HEK293 (cell line): ENCODE data around the gene HSPA4.

Source experiments
- CTCF ChIA-PET: fragments of 350-600 bp; formaldehyde crosslinking; extraction: SDS; loops from one replicate; lab custom pipeline; 2021; ENCODE audit warnings: antibody characterized with exemption; lab: Yijun Ruan, JAX
- POLR2A ChIA-PET: fragments of 300-600 bp; formaldehyde crosslinking; extraction: SDS; loops from one replicate; lab custom pipeline; 2020; ENCODE audit warnings: antibody characterized with exemption, inconsistent platforms; lab: Yijun Ruan, JAX
- H3K27ac ChIP-seq: fragments of 200-500 bp; sonication (Bioruptor generic); 2 replicates; pipeline ENCODE4 v1.5.1; 2014; ENCODE audit warnings: low read depth, low read length, control low read depth, inconsistent platforms; ENCODE audit errors: extremely low read depth
- H3K36me3 ChIP-seq, 2 experiments: fragments of 200-500 bp in 1 of 2; sonication (Bioruptor generic) in 1 of 2; 1 replicate in 1 of 2; 2 replicates in 1 of 2; pipeline ENCODE4 v1.5.1; 2014 to 2017; ENCODE audit warnings: inconsistent platforms in 2 of 2, low read length in 2 of 2; ENCODE audit not compliant: control insufficient read depth in 2 of 2, insufficient read depth in 1 of 2
- H3K4me1 ChIP-seq: fragments of 200-500 bp; sonication (Bioruptor generic); 2 replicates; pipeline ENCODE4 v1.5.1; 2014; ENCODE audit warnings: mild to moderate bottlenecking, low read length, inconsistent platforms; ENCODE audit not compliant: control insufficient read depth, insufficient read depth
- H3K4me3 ChIP-seq: 2 replicates; pipeline ENCODE4 v1.5.1; 2011; ENCODE audit warnings: low read depth, mild to moderate bottlenecking, control low read depth, low read length, moderate library complexity
- H3K9me3 ChIP-seq: fragments of 200-500 bp; sonication (Bioruptor generic); 2 replicates; pipeline ENCODE4 v1.5.1; 2014; ENCODE audit warnings: low read depth, low read length, inconsistent platforms; ENCODE audit not compliant: control insufficient read depth, insufficient read depth
- KLF1 ChIP-seq: fragments of 450-650 bp; formaldehyde crosslinking; IDR thresholded peaks from 2 replicates; pipeline ENCODE4 v1.5.1; 2016; ENCODE audit warnings: missing biosample characterization, missing genetic modification characterization
- KLF7 ChIP-seq: fragments of 450-650 bp; formaldehyde crosslinking; IDR thresholded peaks from 2 replicates; pipeline ENCODE4 v1.5.1; 2016; ENCODE audit warnings: missing biosample characterization, missing genetic modification characterization, borderline replicate concordance
- MZF1 ChIP-seq: fragments of 450-650 bp; formaldehyde crosslinking; IDR thresholded peaks from 2 replicates; pipeline ENCODE4 v1.5.1; 2017; ENCODE audit warnings: missing biosample characterization, missing genetic modification characterization, borderline replicate concordance
- PATZ1 ChIP-seq: fragments of 450-650 bp; formaldehyde crosslinking; IDR thresholded peaks from 2 replicates; pipeline ENCODE4 v1.5.1; 2016; ENCODE audit warnings: missing biosample characterization, missing genetic modification characterization
- SP7 ChIP-seq: fragments of 450-650 bp; formaldehyde crosslinking; IDR thresholded peaks from 2 replicates; pipeline ENCODE4 v1.5.1; 2016; ENCODE audit warnings: missing biosample characterization, missing genetic modification characterization
- TRIM28 ChIP-seq: IDR thresholded peaks from 2 replicates; pipeline ENCODE4 v1.6.1; 2011; ENCODE audit warnings: low read length, control low read depth, borderline replicate concordance
- ZBTB10 ChIP-seq: fragments of 450-650 bp; formaldehyde crosslinking; IDR thresholded peaks from 2 replicates; pipeline ENCODE4 v1.5.1; 2016; ENCODE audit warnings: missing biosample characterization, missing genetic modification characterization
- ZEB2 ChIP-seq: fragments of 450-650 bp; formaldehyde crosslinking; IDR thresholded peaks from 2 replicates; pipeline ENCODE4 v1.5.1; 2016; ENCODE audit warnings: missing biosample characterization, missing genetic modification characterization
- ZFP41 ChIP-seq: fragments of 450-650 bp; formaldehyde crosslinking; IDR thresholded peaks from 2 replicates; pipeline ENCODE4 v1.5.1; 2016; ENCODE audit warnings: missing biosample characterization, missing genetic modification characterization, borderline replicate concordance
- ZFP69B ChIP-seq: fragments of 450-650 bp; formaldehyde crosslinking; IDR thresholded peaks from 2 replicates; pipeline ENCODE4 v1.5.1; 2016; ENCODE audit warnings: missing biosample characterization, missing genetic modification characterization
- ZNF112 ChIP-seq: fragments of 450-650 bp; formaldehyde crosslinking; IDR thresholded peaks from 2 replicates; pipeline ENCODE4 v1.5.0; 2017; ENCODE audit warnings: missing biosample characterization, missing genetic modification characterization
- ZNF155 ChIP-seq: fragments of 450-650 bp; formaldehyde crosslinking; IDR thresholded peaks from 2 replicates; pipeline ENCODE4 v1.5.1; 2016; ENCODE audit warnings: missing biosample characterization, missing genetic modification characterization
- ZNF211 ChIP-seq: fragments of 450-650 bp; formaldehyde crosslinking; IDR thresholded peaks from 2 replicates; pipeline ENCODE4 v1.5.1; 2016; ENCODE audit warnings: low read depth, missing biosample characterization, missing genetic modification characterization
- ZNF280C ChIP-seq: fragments of 450-650 bp; formaldehyde crosslinking; IDR thresholded peaks from 2 replicates; pipeline ENCODE4 v1.5.1; 2016; ENCODE audit warnings: missing biosample characterization, missing genetic modification characterization
- ZNF324 ChIP-seq: fragments of 450-650 bp; formaldehyde crosslinking; IDR thresholded peaks from 2 replicates; pipeline ENCODE4 v1.5.1; 2016; ENCODE audit warnings: missing biosample characterization, missing genetic modification characterization
- ZNF391 ChIP-seq: fragments of 450-650 bp; formaldehyde crosslinking; IDR thresholded peaks from 2 replicates; pipeline ENCODE4 v1.5.1; 2016; ENCODE audit warnings: low read depth, missing biosample characterization, missing genetic modification characterization, borderline replicate concordance
- ZNF514 ChIP-seq: fragments of 450-650 bp; formaldehyde crosslinking; IDR thresholded peaks from 2 replicates; pipeline ENCODE4 v1.5.1; 2016; ENCODE audit warnings: missing biosample characterization, missing genetic modification characterization
- ZNF561 ChIP-seq: fragments of 450-650 bp; IDR thresholded peaks from 2 replicates; pipeline ENCODE4 v1.5.1; 2018; ENCODE audit warnings: missing biosample characterization, missing genetic modification characterization, borderline replicate concordance
- ZNF580 ChIP-seq: fragments of 450-650 bp; formaldehyde crosslinking; IDR thresholded peaks from 2 replicates; pipeline ENCODE4 v1.5.1; 2016; ENCODE audit warnings: missing biosample characterization, missing genetic modification characterization
- ZNF677 ChIP-seq: fragments of 450-650 bp; IDR thresholded peaks from 2 replicates; pipeline ENCODE4 v1.5.0; 2018; ENCODE audit warnings: missing biosample characterization, mild to moderate bottlenecking, missing genetic modification characterization, moderate library complexity
- ZNF830 ChIP-seq: fragments of 450-650 bp; IDR thresholded peaks from 2 replicates; pipeline ENCODE4 v1.5.0; 2018; ENCODE audit warnings: missing biosample characterization, missing genetic modification characterization, low read depth, mild to moderate bottlenecking, moderate library complexity

HSPA4 gene

GRCh38 chr5:133119233-133119711 is 67.5 kb downstream of the HSPA4 start:
- Histone ChIP-seq H3K4me1 (no peaks in the 10 kb centered on the region), H3K9me3 (no peaks in the 10 kb centered on the region), H3K4me3 (no peak overlapping the region), H3K36me3 (no peaks in the 10 kb centered on the region), H3K27ac (no peak overlapping the region)
- POLR2A ChIA-PET = no interaction called here
- CTCF ChIA-PET = interaction anchor here (0.6 to 1.7 kb wide), 3 partner anchors 8 to 750 kb away, joined by 3 to 9 read pairs (median 3); no protein-coding TSS in a partner anchor
- TF ChIP-seq ZFP69B (tag by site-specific recombination) (no peak), ZFP41 (tag by site-specific recombination) (no peak), ZNF561 (tag by site-specific recombination) (no peak), ZNF830 (no peak), ZNF155 (no peak), ZNF211 (no peak), ZNF112 (tag by site-specific recombination) (no peak), SP7 (no peak), KLF1 (no peak), PATZ1 (tag by site-specific recombination) (no peak), ZNF514 (tag by site-specific recombination) (no peak)

GRCh38 chr5:133120156-133120750 is 68.4 kb downstream of the HSPA4 start:
- H3K27ac ChIP-seq = no peak overlapping the region
- CTCF ChIA-PET = interaction anchor here (1.7 kb wide), 1 partner anchor 9 kb away, joined by 9 read pairs; no protein-coding TSS in a partner anchor
- TF ChIP-seq ZNF677 (tag by site-specific recombination) = no peak
- no peak for TF ChIP-seq KLF7 (tag by site-specific recombination)
- TF ChIP-seq ZNF514 (tag by site-specific recombination) = no peak
- no peak for TF ChIP-seq ZNF112 (tag by site-specific recombination)
- TF ChIP-seq ZEB2 (tag by site-specific recombination) = no peak
- no peak for TF ChIP-seq ZNF580 (tag by site-specific recombination)
- no peak for TF ChIP-seq TRIM28
- no peak for TF ChIP-seq ZFP69B (tag by site-specific recombination)
- no peak for TF ChIP-seq ZBTB10 (tag by site-specific recombination)
- TF ChIP-seq ZNF391 (tag by site-specific recombination) = no peak
- no peak for TF ChIP-seq MZF1
- no peak for TF ChIP-seq ZNF324 (tag by site-specific recombination)
- TF ChIP-seq ZNF280C (tag by site-specific recombination) = no peak
- H3K36me3 ChIP-seq = no peaks in the 10 kb centered on the region
- H3K9me3 ChIP-seq = no peaks in the 10 kb centered on the region
- POLR2A ChIA-PET = no interaction called here
- no peak overlapping the region for H3K4me3 ChIP-seq
- H3K4me1 ChIP-seq = no peaks in the 10 kb centered on the region
